Mucosa of descending colon (tissue), 3 donors: Measurements from ENCODE around the gene HLCS. TPM values are rescaled to one million over a fixed set of nuclear protein-coding genes. Genes with fewer than 3 reads are reported as not detected.

Source experiments
- ATAC-seq: fragments of 200-7000 bp; cut with Tn5 transposase; one replicate; pipeline ENCODE4 v1.9.1; 2020; ENCODE audit warnings: mild to moderate bottlenecking, moderate library complexity
- DNase-seq, 3 donors: peaks; one replicate each; pipeline ENCODE4 v3.0.0-alpha.2; 2020
- H3K36me3 ChIP-seq: fragments of 200-600 bp; one replicate; pipeline ENCODE4 v1.8.0; 2021; ENCODE audit warnings: low read depth, mild to moderate bottlenecking
- H3K4me1 ChIP-seq: fragments of 200-600 bp; one replicate; pipeline ENCODE4 v1.8.0; 2021; ENCODE audit warnings: low read depth, mild to moderate bottlenecking
- H3K4me3 ChIP-seq: fragments of 200-600 bp; one replicate; pipeline ENCODE4 v1.8.0; 2021; ENCODE audit warnings: mild to moderate bottlenecking
- H3K9me3 ChIP-seq: fragments of 200-600 bp; one replicate; pipeline ENCODE4 v1.8.0; 2021; ENCODE audit warnings: mild to moderate bottlenecking
- CTCF ChIP-seq: fragments of 200-600 bp; IDR thresholded peaks from one replicate; pipeline ENCODE4 v1.8.0; 2022; ENCODE audit warnings: antibody characterized with exemption, mild to moderate bottlenecking
- intact Hi-C, 2 donors: fragments of 100-400 bp; cut with DNase I in 1 of 2; cut with micrococcal nuclease in 1 of 2; formaldehyde crosslinking; loops; one replicate each; pipeline versions ENCODE4 v1.11.0 to v1.11.1; 2022; cut with DNase I, micrococcal nuclease
- total RNA-seq, 3 donors: library from RNA; stranded (reverse); fragmentation: NEBNext Ultra II Directional in 2 of 3; extraction: Animal tissue kit (Norgen Biotek cat#: 25700) in 2 of 3; gene quantifications; one replicate each; pipeline versions ENCODE4 v1.2.1 to v1.2.4, GENCODE V29; 2021 to 2023
- donor health status: DM: no; HTN: no; CAD: no; lungs with moderate emphysema.
- donor health status: DM: no; HTN: no; CAD: no.
- donor health status: DM: no; HTN: yes; CAD: no.

The HLCS gene
- total RNA-seq, 3 donors from 2014 or later, result 13.3 to 16.7 (median 14.9) TPM

- no peak for ATAC-seq
These were observed 82.7 kb downstream of the HLCS start for GRCh38 chr21:36883532-36884486.

GRCh38 chr21:36882776-36883175 is 83.7 kb downstream of the HLCS start:
- Histone ChIP-seq H3K36me3 (no peaks in the 10 kb centered on the region), H3K4me3 (no peak overlapping the region), H3K4me1 (no peaks in the 10 kb centered on the region), H3K9me3 (peaks cover 4% of the 10 kb centered on the region)
- intact Hi-C loops, result no loop called here
- DNase-seq (no peak), ATAC-seq (no peak)
- no peak for TF ChIP-seq CTCF

More at GRCh38 chr21:36883532-36884486, 82.7 kb downstream of the HLCS start:
- Histone ChIP-seq H3K36me3 (no peaks in the 10 kb centered on the region), H3K9me3 (peaks cover 3% of the 10 kb centered on the region), H3K4me3 (no peak overlapping the region), H3K4me1 (no peaks in the 10 kb centered on the region)
- intact Hi-C loops, result no loop called here
- DNase-seq, result no peak
- TF ChIP-seq CTCF, result no peak

GRCh38 chr21:36881228-36881627 is 85.2 kb downstream of the HLCS start:
- Histone ChIP-seq H3K36me3 (no peaks in the 10 kb centered on the region), H3K9me3 (peaks cover 6% of the 10 kb centered on the region), H3K4me3 (no peak overlapping the region), H3K4me1 (no peaks in the 10 kb centered on the region)
- intact Hi-C loops, result no loop called here
- ATAC-seq (no peak), DNase-seq (no peak)
- TF ChIP-seq CTCF, result no peak

- peaks cover 6% of the 10 kb centered on the region for H3K9me3 ChIP-seq
- no peaks in the 10 kb centered on the region for H3K4me1 ChIP-seq
- intact Hi-C loops, result no loop called here
- no peak for TF ChIP-seq CTCF
- no peak overlapping the region for H3K4me3 ChIP-seq
- no peaks in the 10 kb centered on the region for H3K36me3 ChIP-seq
- DNase-seq (no peak), ATAC-seq (no peak)
These were observed 86.6 kb downstream of the HLCS start for GRCh38 chr21:36879827-36880226.

- intact Hi-C loops, result no loop called here
- H3K36me3 ChIP-seq, result no peaks in the 10 kb centered on the region
- no peak for TF ChIP-seq CTCF
- no peaks in the 10 kb centered on the region for H3K4me1 ChIP-seq
- H3K4me3 ChIP-seq, result no peak overlapping the region
- ATAC-seq (no peak), DNase-seq (no peak)
- peaks cover 2% of the 10 kb centered on the region for H3K9me3 ChIP-seq
These were observed 88.7 kb downstream of the HLCS start for GRCh38 chr21:36877741-36878140.
